GM21529 (cell line): ENCODE measurements around the gene HIC2.
"Not testable (repeated sequence)": the region's sequence is repeated elsewhere in the genome, so short reads cannot be mapped to it uniquely, and the experiment has no call there.

Experiments used
- ATAC-seq: cut with Tn5 transposase; IDR thresholded peaks from one replicate; pipeline ENCODE4 v1.9.1; 2021; ENCODE audit not compliant: unreplicated experiment

HIC2 gene

GRCh38 chr22:21489149-21489680, 72.0 kb downstream of the HIC2 start:
- ATAC-seq = not testable (repeated sequence)

GRCh38 chr22:21490556-21490955, 73.4 kb downstream of the HIC2 start:
- not testable (repeated sequence) for ATAC-seq

GRCh38 chr22:21492271-21492670, 75.1 kb downstream of the HIC2 start:
- ATAC-seq = not testable (repeated sequence)

- ATAC-seq = not testable (repeated sequence)
Measured at GRCh38 chr22:21493789-21494782, 76.9 kb downstream of the HIC2 start.

GRCh38 chr22:21497984-21498383, 80.8 kb downstream of the HIC2 start:
- ATAC-seq = not testable (repeated sequence)

GRCh38 chr22:21498489-21498888, 81.3 kb downstream of the HIC2 start:
- ATAC-seq = not testable (repeated sequence)

GRCh38 chr22:21499623-21500506, 82.7 kb downstream of the HIC2 start:
- not testable (repeated sequence) for ATAC-seq
